Chondrocyte (in vitro differentiated cells): Measurements from ENCODE around the gene SRGN. TPM values are rescaled to one million over a fixed set of nuclear protein-coding genes. Genes with fewer than 3 reads are reported as not detected.
A peak's percentile ranks its signal among the peaks of the same experiment; 100 is the strongest.
"Not testable (repeated sequence)": the region's sequence is repeated elsewhere in the genome, so short reads cannot be mapped to it uniquely, and the experiment has no call there.

ENCODE experiments used
- DNase-seq: peaks from one replicate; pipeline ENCODE4 v3.0.0; 2021; ENCODE audit warnings: mixed read lengths, low spot score
- H3K27ac Mint-ChIP-seq: one replicate; pipeline ENCODE4 v1.8.0; 2021; ENCODE audit warnings: mild to moderate bottlenecking, moderate library complexity, mixed read lengths; ENCODE audit not compliant: unreplicated experiment
- H3K27me3 Mint-ChIP-seq: 2 replicates; pipeline ENCODE4 v1.8.0; 2021; ENCODE audit warnings: low read depth, mixed read lengths
- H3K36me3 Mint-ChIP-seq: 2 replicates; pipeline ENCODE4 v1.8.0; 2021; ENCODE audit warnings: low read depth, mixed read lengths
- H3K4me1 Mint-ChIP-seq: 2 replicates; pipeline ENCODE4 v1.8.0; 2021; ENCODE audit warnings: low read depth, mild to moderate bottlenecking, mixed read lengths
- H3K4me3 Mint-ChIP-seq: one replicate; pipeline ENCODE4 v1.8.0; 2021; ENCODE audit warnings: mild to moderate bottlenecking, moderate library complexity, mixed read lengths; ENCODE audit not compliant: unreplicated experiment
- H3K9me3 Mint-ChIP-seq: 2 replicates; pipeline ENCODE4 v1.8.0; 2021; ENCODE audit warnings: low read depth, mixed read lengths
- long read RNA-seq: library from polyadenylated mRNA; stranded (forward); transcript quantifications from one replicate; pipeline ENCODE4 v2.0.0, GENCODE V29; 2021
- total RNA-seq: library from RNA; stranded (reverse); gene quantifications from 3 replicates; pipeline ENCODE4 v1.2.1, GENCODE V29; 2021
- TF ChIP-seq, protein P1 (sequence below): fragments of 200-600 bp; sonication (generic); IDR thresholded peaks from 2 replicates; pipeline ENCODE4 v1.5.0; 2021; ENCODE audit warnings: antibody characterized with exemption, mild to moderate bottlenecking, moderate library complexity

SRGN gene, protein sequence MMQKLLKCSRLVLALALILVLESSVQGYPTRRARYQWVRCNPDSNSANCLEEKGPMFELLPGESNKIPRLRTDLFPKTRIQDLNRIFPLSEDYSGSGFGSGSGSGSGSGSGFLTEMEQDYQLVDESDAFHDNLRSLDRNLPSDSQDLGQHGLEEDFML
- total RNA-seq, result 10.3 to 16.1 TPM (median 16.0 TPM) in 3 replicates
- long read RNA-seq, transcript SRGN-201 (3 exons, 1,208 nt), result major isoform, 9 of 11 reads
- long read RNA-seq, partial matches to known transcripts, result 0 of 11 reads
- long read RNA-seq, other reads (novel, unspliced or antisense), result 2 of 11 reads

DNA sequence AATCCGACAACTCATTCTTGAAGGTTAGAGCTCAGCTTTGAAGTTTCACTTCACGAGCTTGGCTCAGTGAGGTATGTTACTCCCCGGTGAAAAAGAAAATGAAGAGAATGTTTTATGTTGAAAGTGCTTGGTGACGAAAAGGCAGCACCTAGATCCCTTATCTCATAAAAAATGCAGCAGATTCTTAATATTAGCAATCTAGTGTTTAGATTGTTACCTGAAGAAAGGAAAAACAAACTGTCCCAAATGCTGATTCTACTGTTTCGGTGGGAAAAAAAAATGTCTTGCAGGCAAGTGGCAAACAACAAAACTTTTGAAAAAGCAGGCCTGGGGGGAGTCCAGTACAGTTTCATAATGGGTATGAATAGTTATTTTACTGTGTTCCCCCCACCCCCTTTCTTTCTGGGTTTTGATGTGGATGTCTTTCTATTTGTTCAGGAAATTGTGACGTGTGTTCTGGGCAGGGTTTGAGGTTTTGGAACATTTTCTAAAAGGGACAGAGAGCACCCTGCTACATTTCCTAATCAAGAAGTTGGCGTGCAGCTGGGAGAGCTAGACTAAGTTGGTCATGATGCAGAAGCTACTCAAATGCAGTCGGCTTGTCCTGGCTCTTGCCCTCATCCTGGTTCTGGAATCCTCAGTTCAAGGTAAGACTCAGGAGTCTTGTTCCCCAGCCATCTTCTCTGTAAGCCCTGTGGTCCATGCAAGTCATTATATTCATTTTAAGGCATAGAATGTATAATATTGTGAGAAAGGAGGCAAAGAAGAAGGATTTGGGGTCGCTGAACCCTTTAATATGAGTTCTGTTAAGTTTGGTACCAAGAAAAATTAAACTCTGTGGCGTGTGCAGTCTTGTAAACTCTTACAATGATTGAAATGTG, at the start of gene SRGN:
TSS of gene SRGN (plus strand) at position 514 of the 881 bp plus-strand sequence. CDS start at position 569, 55 bp downstream.
- Mint-ChIP-seq H3K9me3 (no peaks in the 10 kb centered on the region), H3K36me3 (no peaks in the 10 kb centered on the region), H3K27me3 (no peaks in the 10 kb centered on the region), H3K4me1 (peaks cover 46% of the 10 kb centered on the region), H3K27ac (peak within 1 kb of the TSS; percentile 81), H3K4me3 (peak within 1 kb of the TSS; percentile 60)
- TF ChIP-seq, protein P1, sequence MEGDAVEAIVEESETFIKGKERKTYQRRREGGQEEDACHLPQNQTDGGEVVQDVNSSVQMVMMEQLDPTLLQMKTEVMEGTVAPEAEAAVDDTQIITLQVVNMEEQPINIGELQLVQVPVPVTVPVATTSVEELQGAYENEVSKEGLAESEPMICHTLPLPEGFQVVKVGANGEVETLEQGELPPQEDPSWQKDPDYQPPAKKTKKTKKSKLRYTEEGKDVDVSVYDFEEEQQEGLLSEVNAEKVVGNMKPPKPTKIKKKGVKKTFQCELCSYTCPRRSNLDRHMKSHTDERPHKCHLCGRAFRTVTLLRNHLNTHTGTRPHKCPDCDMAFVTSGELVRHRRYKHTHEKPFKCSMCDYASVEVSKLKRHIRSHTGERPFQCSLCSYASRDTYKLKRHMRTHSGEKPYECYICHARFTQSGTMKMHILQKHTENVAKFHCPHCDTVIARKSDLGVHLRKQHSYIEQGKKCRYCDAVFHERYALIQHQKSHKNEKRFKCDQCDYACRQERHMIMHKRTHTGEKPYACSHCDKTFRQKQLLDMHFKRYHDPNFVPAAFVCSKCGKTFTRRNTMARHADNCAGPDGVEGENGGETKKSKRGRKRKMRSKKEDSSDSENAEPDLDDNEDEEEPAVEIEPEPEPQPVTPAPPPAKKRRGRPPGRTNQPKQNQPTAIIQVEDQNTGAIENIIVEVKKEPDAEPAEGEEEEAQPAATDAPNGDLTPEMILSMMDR, result no peak
- no peak for DNase-seq

DNA sequence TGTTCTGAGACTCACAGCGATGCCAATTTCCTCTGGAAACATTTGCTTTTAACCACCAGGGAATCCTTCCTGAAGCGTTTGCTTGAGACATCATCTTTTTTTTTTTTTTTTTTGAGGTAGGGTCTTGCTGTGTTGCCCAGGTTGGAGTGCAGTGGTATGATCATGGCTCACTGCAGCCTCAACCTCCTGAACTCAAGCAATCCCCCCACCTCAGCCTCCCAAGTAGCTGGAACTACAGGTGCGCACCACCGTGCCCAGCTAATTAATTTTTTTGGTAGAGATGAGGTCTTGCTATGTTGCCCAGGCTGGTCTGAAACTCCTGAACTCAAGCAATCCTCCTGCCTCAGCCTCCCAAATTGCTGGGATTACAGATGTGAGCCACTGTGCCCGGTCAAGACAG, 47.0 kb upstream of the SRGN start:
- DNase-seq, result peak; percentile 13
- not testable (repeated sequence) for H3K9me3 Mint-ChIP-seq, H3K27me3 Mint-ChIP-seq, H3K4me1 Mint-ChIP-seq, H3K36me3 Mint-ChIP-seq, H3K27ac Mint-ChIP-seq, H3K4me3 Mint-ChIP-seq

DNA sequence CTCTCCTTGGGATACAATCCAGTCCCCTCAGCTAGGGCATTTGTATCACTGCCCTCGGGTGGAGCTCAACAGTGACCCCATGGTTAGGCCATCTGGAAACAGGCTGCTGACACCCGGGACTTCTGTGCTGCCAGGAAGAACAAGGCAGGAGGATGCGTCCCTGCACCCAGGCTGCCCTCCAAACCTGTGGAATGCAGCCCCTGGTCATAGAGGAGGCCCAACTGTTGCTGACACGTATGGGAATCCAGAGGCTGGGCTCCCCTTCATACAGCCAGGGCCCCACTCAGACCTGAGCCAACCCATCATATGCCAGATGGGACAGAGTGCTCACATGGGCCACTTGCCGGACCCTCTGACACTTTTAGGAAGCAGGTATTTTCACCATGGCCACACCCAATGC, 45.5 kb upstream of the SRGN start:
- no peaks in the 10 kb centered on the region for H3K9me3 Mint-ChIP-seq
- TF ChIP-seq, protein P1, result no peak
- DNase-seq, result peak; percentile 35
- no peak overlapping the region for H3K4me3 Mint-ChIP-seq
- no peak overlapping the region for H3K27ac Mint-ChIP-seq
- no peaks in the 10 kb centered on the region for H3K27me3 Mint-ChIP-seq
- H3K4me1 Mint-ChIP-seq, result peaks cover 4% of the 10 kb centered on the region
- no peaks in the 10 kb centered on the region for H3K36me3 Mint-ChIP-seq

DNA sequence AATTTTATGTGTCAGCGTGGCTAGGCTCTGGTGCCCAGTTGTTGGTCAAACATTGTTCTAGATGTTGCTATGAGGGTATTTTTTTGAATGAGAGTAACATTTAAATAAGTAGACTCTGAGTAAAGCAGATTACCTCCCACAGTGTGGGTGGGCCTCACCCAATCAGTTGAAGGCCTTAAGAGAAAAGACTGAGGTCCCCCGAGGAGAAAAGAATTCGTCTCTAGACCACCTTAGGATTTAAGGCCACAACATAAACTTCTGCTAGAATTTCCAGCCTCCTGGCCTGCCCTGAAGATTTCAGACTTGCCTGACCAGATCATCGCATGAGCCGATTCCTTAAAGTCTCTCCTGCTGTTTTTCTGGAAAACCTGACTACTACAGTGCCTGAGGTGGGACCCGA, 45.1 kb upstream of the SRGN start:
- no peak overlapping the region for H3K4me3 Mint-ChIP-seq
- H3K27me3 Mint-ChIP-seq, result no peaks in the 10 kb centered on the region
- no peak overlapping the region for H3K27ac Mint-ChIP-seq
- H3K9me3 Mint-ChIP-seq, result no peaks in the 10 kb centered on the region
- TF ChIP-seq, protein P1, result no peak
- DNase-seq, result no peak
- no peaks in the 10 kb centered on the region for H3K36me3 Mint-ChIP-seq
- peaks cover 4% of the 10 kb centered on the region for H3K4me1 Mint-ChIP-seq

DNA sequence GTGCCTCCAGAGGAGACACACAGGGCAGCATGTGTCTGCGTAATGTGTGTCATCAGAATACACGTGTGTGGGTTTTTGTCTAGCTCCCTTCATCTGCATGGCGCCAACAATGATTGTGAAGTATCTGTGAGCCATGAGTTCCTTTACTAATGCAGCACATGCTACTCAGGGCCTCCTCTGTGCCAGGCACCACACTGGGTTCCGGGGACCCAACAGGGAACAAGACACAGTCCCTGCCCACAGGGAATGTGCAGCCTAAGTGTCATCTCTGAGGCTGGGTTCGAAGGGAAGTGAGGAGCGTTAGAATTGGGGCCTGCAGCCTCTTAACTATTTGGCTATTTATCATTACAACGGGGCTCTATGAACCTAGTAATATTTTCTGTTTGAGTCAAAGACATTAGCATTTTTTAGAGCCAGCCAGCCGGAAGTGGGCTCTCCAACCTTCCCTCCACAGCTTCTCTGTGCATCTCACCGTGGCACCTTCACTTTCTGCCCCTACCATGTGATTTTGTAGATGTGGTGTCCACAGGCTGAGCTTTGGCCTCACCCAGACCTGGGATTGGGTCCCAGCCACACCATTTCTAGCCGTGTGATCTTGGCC, 43.9 kb upstream of the SRGN start:
- H3K4me3 Mint-ChIP-seq, result no peak overlapping the region
- H3K36me3 Mint-ChIP-seq, result no peaks in the 10 kb centered on the region
- H3K27me3 Mint-ChIP-seq, result no peaks in the 10 kb centered on the region
- peaks cover 4% of the 10 kb centered on the region for H3K4me1 Mint-ChIP-seq
- TF ChIP-seq, protein P1, result no peak
- DNase-seq, result peak; percentile 42
- H3K27ac Mint-ChIP-seq, result no peak overlapping the region
- H3K9me3 Mint-ChIP-seq, result no peaks in the 10 kb centered on the region
